Head of caudate nucleus (tissue), 42 donors: ENCODE results near the gene TOM1L2.
"Not testable (repeated sequence)": the region's sequence is repeated elsewhere in the genome, so short reads cannot be mapped to it uniquely, and the experiment has no call there.

ENCODE experiments used
- DNase-seq, 42 donors: peaks; one replicate each; pipeline versions ENCODE4 v3.0.0 to v3.0.0-alpha.2; 2020 to 2021; ENCODE audit warnings: mixed read lengths in 7 of 42
- intact Hi-C: fragments of 100-400 bp; cut with DNase I; formaldehyde crosslinking; loops from one replicate; pipeline ENCODE4 v1.15.0; 2022

The TOM1L2 gene

GRCh38 chr17:17999364-18000029, 27.3 kb upstream of the TOM1L2 start:
- intact Hi-C loops, result no loop called here
- no peak for DNase-seq

GRCh38 chr17:17998934-17999333, 26.7 kb upstream of the TOM1L2 start:
- DNase-seq, result no peak
- intact Hi-C loops, result no loop called here

GRCh38 chr17:17995887-17996286, 23.7 kb upstream of the TOM1L2 start:
- DNase-seq, intact Hi-C loops: not testable (repeated sequence)

- intact Hi-C loops, result no loop called here
- peak in 32 of 42 donors; percentile 14 to 70 (median 32) for DNase-seq
Measured at GRCh38 chr17:17994271-17995069, 22.3 kb upstream of the TOM1L2 start.

- intact Hi-C loops, result no loop called here
- no peak for DNase-seq
Measured at GRCh38 chr17:17993852-17994251, 21.7 kb upstream of the TOM1L2 start.

GRCh38 chr17:17993366-17993765, 21.2 kb upstream of the TOM1L2 start:
- DNase-seq, result no peak
- intact Hi-C loops, result no loop called here

GRCh38 chr17:17990282-17990681, 18.1 kb upstream of the TOM1L2 start:
- intact Hi-C loops, result no loop called here
- no peak for DNase-seq

GRCh38 chr17:17989618-17990017, 17.4 kb upstream of the TOM1L2 start:
- DNase-seq, result no peak
- intact Hi-C loops, result no loop called here

- intact Hi-C loops, result no loop called here
- DNase-seq, result no peak
Measured at GRCh38 chr17:17989081-17989480, 16.9 kb upstream of the TOM1L2 start.

GRCh38 chr17:17988427-17988945, 16.3 kb upstream of the TOM1L2 start:
- DNase-seq, result no peak
- intact Hi-C loops, result no loop called here

- intact Hi-C loops, result no loop called here
- DNase-seq, result no peak
Measured at GRCh38 chr17:17987901-17988300, 15.7 kb upstream of the TOM1L2 start.

- intact Hi-C loops, result no loop called here
- no peak for DNase-seq
Measured at GRCh38 chr17:17987187-17987896, 15.1 kb upstream of the TOM1L2 start.

GRCh38 chr17:17985555-17985954, 13.4 kb upstream of the TOM1L2 start:
- intact Hi-C loops, result no loop called here
- DNase-seq, result no peak

- intact Hi-C loops, result no loop called here
- DNase-seq, result no peak
Measured at GRCh38 chr17:17985153-17985552, 13.0 kb upstream of the TOM1L2 start.

GRCh38 chr17:17983776-17984175, 11.6 kb upstream of the TOM1L2 start:
- DNase-seq, result no peak
- intact Hi-C loops, result no loop called here

GRCh38 chr17:17983376-17983775, 11.2 kb upstream of the TOM1L2 start:
- DNase-seq, result no peak
- intact Hi-C loops, result no loop called here

- intact Hi-C loops, result no loop called here
- no peak for DNase-seq
Measured at GRCh38 chr17:17982801-17983200, 10.6 kb upstream of the TOM1L2 start.

GRCh38 chr17:17981330-17981729, 9.1 kb upstream of the TOM1L2 start:
- no peak for DNase-seq
- intact Hi-C loops, result no loop called here

- DNase-seq, result no peak
- intact Hi-C loops, result no loop called here
Measured at GRCh38 chr17:17979778-17980177, 7.6 kb upstream of the TOM1L2 start.
